Activated CD8-positive, alpha-beta memory T cell treated with anti-CD3 and anti-CD28 coated beads, Interleukin-2, amount 10 ng/mL, durations not matched to agents 7 days and 5 days (primary cell): ENCODE results near the gene VPS13D. TPM values are rescaled to one million over a fixed set of nuclear protein-coding genes. Genes with fewer than 3 reads are reported as not detected.
"Not testable (repeated sequence)": the region's sequence is repeated elsewhere in the genome, so short reads cannot be mapped to it uniquely, and the experiment has no call there.

Source experiments
- ATAC-seq: fragments of 150-1000 bp; cut with Tn5 transposase; one replicate; pipeline ENCODE4 v1.10.0; 2021; ENCODE audit warnings: moderate library complexity
- CTCF ChIA-PET: fragments of 350-600 bp; sonication (Branson Sonifier 250); formaldehyde crosslinking; loops from one replicate; lab custom pipeline; 2021; ENCODE audit warnings: antibody characterized with exemption; lab: Charles Lee
- DNase-seq: peaks from one replicate; pipeline ENCODE4 v3.0.0-alpha.2; 2020
- H3K27ac Mint-ChIP-seq: one replicate; pipeline ENCODE4 v1.8.0; 2021; ENCODE audit warnings: mild to moderate bottlenecking, mixed read lengths
- H3K27me3 Mint-ChIP-seq: one replicate; pipeline ENCODE4 v1.8.0; 2021; ENCODE audit warnings: mixed read lengths
- H3K36me3 Mint-ChIP-seq: one replicate; pipeline ENCODE4 v1.8.0; 2021; ENCODE audit warnings: mild to moderate bottlenecking, mixed read lengths
- H3K4me1 Mint-ChIP-seq: one replicate; pipeline ENCODE4 v1.8.0; 2021; ENCODE audit warnings: mixed read lengths
- H3K4me3 Mint-ChIP-seq: one replicate; pipeline ENCODE4 v1.8.0; 2021; ENCODE audit warnings: mild to moderate bottlenecking, moderate library complexity, mixed read lengths
- H3K9me3 Mint-ChIP-seq: one replicate; pipeline ENCODE4 v1.8.0; 2022; ENCODE audit warnings: low read depth, mixed read lengths
- total RNA-seq, 2 experiments: library from RNA; stranded (reverse); gene quantifications; one replicate each; pipeline ENCODE4 v1.2.3, GENCODE V29; 2021

The VPS13D gene
- total RNA-seq, 2 experiments from 2014 or later = 34.6 to 38.3 TPM

DNA sequence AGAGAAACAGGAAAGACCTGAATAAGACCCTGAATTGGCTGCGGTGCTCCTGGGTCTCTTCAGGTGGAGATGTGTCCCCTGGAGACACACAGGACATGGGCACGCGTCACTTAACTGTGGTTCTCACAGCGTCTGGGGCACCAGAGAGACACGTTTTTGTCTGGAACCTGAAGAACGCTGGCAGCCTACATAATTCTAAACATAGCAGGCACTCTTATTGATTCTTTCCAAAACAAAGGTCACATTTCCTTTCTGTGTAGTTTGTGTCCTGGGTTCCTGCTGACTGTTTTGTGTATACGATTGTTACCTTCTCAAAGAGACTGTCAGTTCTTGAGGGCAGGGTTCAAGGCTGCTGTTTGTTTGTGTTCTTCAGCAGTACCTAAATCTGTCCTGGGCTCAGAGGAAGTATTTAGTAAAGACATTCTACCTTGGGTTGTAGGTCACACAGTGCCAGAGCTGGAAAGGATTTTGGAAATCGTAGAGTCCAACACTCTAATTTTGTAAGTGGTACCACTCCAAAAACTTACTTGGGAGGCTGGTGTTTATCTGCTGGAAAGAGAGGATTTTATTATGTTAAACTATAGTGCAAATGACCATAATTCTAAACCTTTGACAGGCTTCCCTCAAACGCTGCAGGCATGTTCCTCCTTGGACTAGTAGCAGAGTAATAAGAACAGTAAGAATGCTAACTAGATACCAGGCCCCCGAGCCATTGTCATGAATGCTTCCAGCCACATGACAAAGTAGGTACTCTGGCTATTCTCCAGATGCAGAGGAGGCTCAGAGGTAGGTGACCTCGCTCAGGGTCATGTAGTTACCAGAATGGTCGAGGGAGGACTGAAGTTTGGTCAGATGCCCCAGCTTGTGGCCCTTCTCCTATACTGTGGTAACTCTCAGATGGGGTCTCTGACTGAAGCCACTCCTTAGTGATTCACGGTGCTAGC is 223.8 kb downstream of the VPS13D start:
- CTCF ChIA-PET = interaction anchor here (1.0 to 1.4 kb wide), 6 partner anchors 17 to 181 kb away, joined by 3 to 4 read pairs (median 3); no protein-coding TSS in a partner anchor
- no peak overlapping the region for H3K4me3 Mint-ChIP-seq
- H3K27ac Mint-ChIP-seq = peak overlapping the region; percentile 24
- H3K36me3 Mint-ChIP-seq = peaks cover 42% of the 10 kb centered on the region
- no peaks in the 10 kb centered on the region for H3K9me3 Mint-ChIP-seq
- peaks cover 16% of the 10 kb centered on the region for H3K27me3 Mint-ChIP-seq
- ATAC-seq = no peak
- peaks cover 53% of the 10 kb centered on the region for H3K4me1 Mint-ChIP-seq
- DNase-seq = no peak

DNA sequence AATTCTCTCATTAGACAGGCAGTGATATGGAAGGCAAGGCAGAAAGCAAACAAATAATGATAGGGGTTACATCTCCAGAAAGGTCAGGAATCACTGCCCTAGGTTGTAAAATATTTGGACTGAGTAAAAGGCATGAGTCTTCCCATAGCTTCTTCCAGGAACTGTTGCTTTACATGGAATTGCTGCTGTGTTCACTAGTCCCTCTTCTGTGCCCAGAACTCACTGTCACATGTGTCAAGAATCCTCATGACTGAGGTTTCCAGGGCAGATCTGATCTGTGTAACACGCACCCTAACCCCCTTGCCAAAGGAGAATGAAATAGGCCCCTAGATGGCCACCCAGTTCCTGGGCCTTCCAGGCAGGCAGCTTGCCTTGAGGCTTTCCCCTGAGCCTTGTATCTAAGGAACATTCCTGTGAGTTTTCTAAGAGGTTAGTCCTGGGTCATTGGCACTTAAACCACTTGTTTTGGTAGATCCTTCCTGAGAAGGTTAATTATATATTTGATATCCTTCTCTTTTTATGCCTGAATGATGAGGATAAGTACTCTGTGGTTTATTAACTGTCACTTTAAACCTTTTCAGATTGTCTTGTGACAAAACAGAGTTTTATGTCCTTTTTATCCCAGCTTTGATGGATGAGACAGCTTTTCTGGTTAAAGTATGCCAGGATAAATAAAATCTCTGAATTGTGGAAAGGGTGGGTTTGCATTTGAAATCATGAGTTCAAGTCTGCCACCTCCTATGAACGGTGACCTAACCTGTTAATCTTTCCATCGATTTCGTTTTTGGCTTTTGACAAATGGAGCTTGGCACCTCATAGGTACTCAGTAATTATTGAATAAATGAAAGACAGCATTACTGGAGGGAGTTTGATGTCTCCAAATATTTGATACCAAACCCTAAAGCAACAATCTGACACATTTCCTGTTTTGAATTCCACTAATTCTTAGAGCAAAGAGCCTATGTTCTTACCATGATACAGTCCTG is 224.9 kb downstream of the VPS13D start:
- Mint-ChIP-seq H3K4me1 (peaks cover 43% of the 10 kb centered on the region), H3K27me3 (peaks cover 16% of the 10 kb centered on the region), H3K4me3 (no peak overlapping the region), H3K36me3 (peaks cover 46% of the 10 kb centered on the region), H3K9me3 (no peaks in the 10 kb centered on the region), H3K27ac (no peak overlapping the region)
- ATAC-seq (no peak), DNase-seq (no peak)
- CTCF ChIA-PET = interaction anchor here (1.0 to 1.3 kb wide), 4 partner anchors 11 to 182 kb away, joined by 3 read pairs; no protein-coding TSS in a partner anchor

DNA sequence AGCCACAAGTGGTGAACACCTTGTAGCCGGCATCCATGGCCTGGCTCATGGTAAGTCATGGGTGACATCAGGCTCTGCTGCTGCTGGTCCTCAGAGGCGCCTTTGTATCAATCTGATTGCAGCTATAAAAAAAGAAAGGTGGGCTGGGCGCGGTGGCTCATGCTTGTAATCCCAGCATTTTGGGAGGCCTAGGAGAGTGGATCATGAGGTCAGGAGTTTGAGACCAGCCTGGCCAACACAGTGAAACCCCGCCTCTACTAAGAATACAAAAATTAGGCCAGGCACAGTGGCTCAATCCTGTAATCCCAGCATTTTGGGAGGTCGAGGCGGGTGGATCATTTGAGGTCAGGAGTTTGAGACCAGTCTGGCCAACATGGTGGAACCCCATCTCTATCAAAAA is 226.3 kb downstream of the VPS13D start:
- not testable (repeated sequence) for DNase-seq, H3K9me3 Mint-ChIP-seq, ATAC-seq, H3K4me3 Mint-ChIP-seq, H3K27me3 Mint-ChIP-seq, H3K27ac Mint-ChIP-seq
- H3K4me1 Mint-ChIP-seq = peaks cover 30% of the 10 kb centered on the region
- CTCF ChIA-PET = interaction anchor here (1.1 kb wide), 1 partner anchor 10 kb away, joined by 3 read pairs; no protein-coding TSS in a partner anchor
- peaks cover 41% of the 10 kb centered on the region for H3K36me3 Mint-ChIP-seq

DNA sequence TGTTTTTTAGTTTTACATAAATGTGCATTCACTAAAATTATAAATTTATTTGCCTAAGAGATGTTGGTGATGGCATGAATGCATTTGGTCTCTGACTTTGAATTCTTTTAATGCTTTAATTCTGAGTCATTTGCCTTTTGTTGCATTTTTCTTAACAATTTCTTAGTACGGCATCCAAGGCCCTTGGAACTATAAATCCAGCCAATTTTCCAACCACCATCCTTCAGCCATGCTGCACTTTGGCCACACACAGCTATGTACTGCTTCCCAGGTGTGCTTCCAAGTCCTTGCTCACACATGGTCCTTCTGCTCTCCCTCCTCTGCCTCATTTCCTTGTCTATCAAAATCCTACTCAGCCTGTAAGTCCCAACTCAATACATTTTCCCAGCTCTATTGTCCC is 227.1 kb downstream of the VPS13D start:
- Mint-ChIP-seq H3K27ac (no peak overlapping the region), H3K27me3 (peaks cover 3% of the 10 kb centered on the region), H3K4me3 (no peak overlapping the region), H3K9me3 (no peaks in the 10 kb centered on the region), H3K36me3 (peaks cover 33% of the 10 kb centered on the region), H3K4me1 (peaks cover 28% of the 10 kb centered on the region)
- DNase-seq = no peak
- CTCF ChIA-PET = no interaction called here
- no peak for ATAC-seq

DNA sequence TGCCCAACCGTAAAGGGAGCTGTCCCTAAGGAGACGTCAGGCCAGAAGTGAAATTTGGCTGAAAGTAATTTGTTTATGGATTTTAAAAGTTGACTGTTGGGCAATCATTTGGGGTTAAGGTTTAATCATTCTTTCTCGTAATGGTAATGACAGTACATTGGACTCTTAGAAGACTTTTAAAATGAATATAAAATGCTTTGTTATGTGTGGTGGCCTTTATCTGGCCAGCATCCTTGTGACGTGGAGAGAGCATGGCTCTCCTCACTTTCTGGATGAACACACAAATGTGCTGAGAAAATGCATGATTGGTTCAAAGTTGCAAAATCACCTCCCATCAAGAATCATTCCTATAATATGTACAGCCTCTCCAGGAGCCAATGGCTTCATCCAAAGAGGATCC is 227.9 kb downstream of the VPS13D start:
- H3K36me3 Mint-ChIP-seq = peaks cover 33% of the 10 kb centered on the region
- H3K27ac Mint-ChIP-seq = no peak overlapping the region
- CTCF ChIA-PET = interaction anchor here (0.6 kb wide), 1 partner anchor 126 kb away, joined by 4 read pairs; no protein-coding TSS in a partner anchor
- H3K27me3 Mint-ChIP-seq = peaks cover under 1% of the 10 kb centered on the region
- no peaks in the 10 kb centered on the region for H3K9me3 Mint-ChIP-seq
- DNase-seq (no peak), ATAC-seq (no peak)
- peaks cover 25% of the 10 kb centered on the region for H3K4me1 Mint-ChIP-seq
- H3K4me3 Mint-ChIP-seq = no peak overlapping the region

DNA sequence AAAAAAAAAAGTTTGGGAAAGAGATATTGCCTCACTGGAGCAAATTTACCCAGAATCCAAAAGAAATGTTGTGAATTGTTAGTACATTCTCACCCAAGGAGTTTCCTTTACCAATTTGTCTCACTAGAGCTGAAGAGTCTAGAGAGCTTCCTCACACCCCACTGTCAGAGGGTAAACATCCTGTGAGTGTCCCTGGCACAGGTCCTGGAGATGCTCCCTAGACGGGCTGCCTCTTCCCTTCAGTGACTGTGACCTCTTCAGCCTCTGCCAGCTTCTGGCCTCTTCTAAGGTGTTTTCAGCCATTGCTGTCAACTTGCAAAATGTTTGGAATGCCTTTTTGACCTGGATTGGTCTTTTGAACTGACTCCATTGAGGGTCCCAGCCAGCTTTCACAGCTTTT is 228.7 kb downstream of the VPS13D start:
- Mint-ChIP-seq H3K4me1 (peaks cover 17% of the 10 kb centered on the region), H3K27ac (no peak overlapping the region), H3K9me3 (no peaks in the 10 kb centered on the region)

DNA sequence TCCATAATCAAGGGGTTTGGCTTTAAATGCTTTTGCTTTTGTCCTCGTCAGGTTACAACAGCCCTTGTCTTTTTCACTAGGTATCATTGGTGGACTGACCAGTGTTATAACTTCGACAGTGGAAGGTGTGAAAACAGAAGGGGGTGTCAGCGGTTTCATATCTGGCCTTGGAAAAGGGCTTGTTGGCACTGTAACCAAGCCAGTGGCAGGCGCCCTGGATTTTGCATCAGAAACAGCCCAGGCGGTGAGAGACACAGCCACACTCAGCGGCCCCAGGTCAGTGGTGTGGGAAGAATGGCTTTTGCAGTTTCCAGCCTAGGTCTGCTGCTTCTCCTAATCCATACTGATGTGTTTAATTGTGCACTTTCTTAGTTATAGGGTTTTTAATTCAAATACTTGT is 230.3 kb downstream of the VPS13D start:
- Mint-ChIP-seq H3K36me3 (peaks cover 35% of the 10 kb centered on the region), H3K27ac (no peak overlapping the region), H3K4me1 (peaks cover 4% of the 10 kb centered on the region), H3K27me3 (no peaks in the 10 kb centered on the region), H3K9me3 (no peaks in the 10 kb centered on the region), H3K4me3 (no peak overlapping the region)
- CTCF ChIA-PET = no interaction called here
- no peak for DNase-seq
- ATAC-seq = no peak

More for the DNA sequence above, 228.7 kb downstream of the VPS13D start:
- H3K27me3 Mint-ChIP-seq = no peaks in the 10 kb centered on the region
- H3K4me3 Mint-ChIP-seq = no peak overlapping the region
- ATAC-seq = no peak
- DNase-seq = no peak
- H3K36me3 Mint-ChIP-seq = peaks cover 36% of the 10 kb centered on the region
- CTCF ChIA-PET = interaction anchor here (0.6 kb wide), 1 partner anchor 127 kb away, joined by 4 read pairs; no protein-coding TSS in a partner anchor

DNA sequence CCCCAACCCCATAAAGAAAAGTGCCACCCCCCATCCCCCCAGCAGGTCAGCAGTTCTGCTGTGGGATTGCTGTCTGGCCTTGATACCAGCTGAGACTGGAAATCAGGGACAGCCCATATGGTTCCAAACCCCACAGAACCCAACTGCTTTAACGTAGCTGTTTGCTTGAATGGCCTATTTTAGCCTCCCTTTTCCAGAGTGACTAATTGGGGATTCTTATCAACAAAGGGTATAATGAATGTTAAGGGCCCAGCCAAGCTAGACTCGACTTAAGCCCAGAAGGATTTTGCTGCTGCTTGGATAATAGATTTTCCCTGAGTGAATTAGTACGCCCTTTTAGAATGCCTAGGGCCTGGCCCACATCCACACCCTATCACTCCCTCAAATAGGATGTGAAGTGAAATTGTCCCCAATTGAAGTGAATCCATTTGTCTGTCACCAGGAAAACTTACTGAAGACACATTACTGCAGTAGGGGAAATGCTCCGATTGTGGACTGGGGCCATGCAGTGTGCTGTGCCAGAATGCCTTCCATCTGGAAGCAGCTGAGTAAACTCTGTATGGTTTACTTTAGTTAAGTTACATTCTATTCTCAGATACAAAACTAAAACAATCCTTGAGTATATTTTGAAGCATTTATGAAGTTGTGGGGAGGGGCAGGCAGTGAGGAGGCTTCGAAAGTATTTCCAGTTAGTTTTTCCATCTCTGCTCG is 231.2 kb downstream of the VPS13D start:
- peaks cover 2% of the 10 kb centered on the region for H3K4me1 Mint-ChIP-seq
- peaks cover 36% of the 10 kb centered on the region for H3K36me3 Mint-ChIP-seq
- DNase-seq = no peak
- no peak for ATAC-seq
- CTCF ChIA-PET = no interaction called here
- H3K27ac Mint-ChIP-seq = no peak overlapping the region
- H3K9me3 Mint-ChIP-seq = no peaks in the 10 kb centered on the region
- H3K4me3 Mint-ChIP-seq = no peak overlapping the region
- no peaks in the 10 kb centered on the region for H3K27me3 Mint-ChIP-seq

DNA sequence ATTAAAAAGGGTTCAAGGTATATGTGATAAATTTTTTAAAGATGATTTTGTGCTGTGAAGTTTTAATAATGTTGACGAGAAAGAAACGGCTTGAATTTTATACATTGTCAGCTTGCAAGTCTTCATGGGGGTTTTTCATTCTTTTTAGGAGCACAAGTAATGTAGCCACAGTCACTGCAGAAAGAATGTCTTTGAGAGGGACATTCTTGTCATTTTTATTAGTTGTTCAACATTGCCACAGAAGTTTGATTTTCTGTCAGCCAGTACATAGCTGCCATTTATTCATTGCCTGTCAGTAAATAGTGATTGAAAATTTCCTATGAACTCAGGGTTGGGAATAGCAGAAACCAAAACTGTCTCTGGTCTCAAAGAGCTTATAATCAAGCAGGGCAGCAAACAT is 231.9 kb downstream of the VPS13D start:
- H3K4me3 Mint-ChIP-seq = no peak overlapping the region
- no peak for DNase-seq
- CTCF ChIA-PET = interaction anchor here (1.0 kb wide), 1 partner anchor 186 kb away, joined by 3 read pairs; no protein-coding TSS in a partner anchor
- no peaks in the 10 kb centered on the region for H3K27me3 Mint-ChIP-seq
- H3K9me3 Mint-ChIP-seq = no peaks in the 10 kb centered on the region
- ATAC-seq = no peak
- no peak overlapping the region for H3K27ac Mint-ChIP-seq
- H3K36me3 Mint-ChIP-seq = peaks cover 34% of the 10 kb centered on the region
- no peaks in the 10 kb centered on the region for H3K4me1 Mint-ChIP-seq

DNA sequence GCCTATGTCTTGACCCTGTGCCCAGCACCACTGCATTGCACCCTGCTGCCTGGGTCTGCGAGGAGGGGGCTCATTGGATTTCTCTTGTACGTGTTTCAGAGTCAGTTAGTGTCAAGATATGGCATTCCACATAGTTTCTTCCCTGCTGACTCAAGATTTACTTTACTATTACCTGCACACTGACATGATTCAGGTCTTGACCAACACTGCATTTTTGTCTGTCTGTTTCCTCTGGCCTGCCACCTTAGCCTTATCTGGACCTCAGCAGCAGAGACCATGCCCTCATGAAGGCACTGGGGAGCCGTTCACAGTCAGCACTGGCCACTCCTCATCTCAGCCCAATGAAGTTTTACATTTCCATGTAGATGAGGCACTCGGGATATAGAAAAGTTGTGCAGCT is 232.8 kb downstream of the VPS13D start:
- DNase-seq (peak; percentile 29), ATAC-seq (no peak)
- H3K27me3 Mint-ChIP-seq = no peaks in the 10 kb centered on the region
- no peak overlapping the region for H3K4me3 Mint-ChIP-seq
- peaks cover 34% of the 10 kb centered on the region for H3K36me3 Mint-ChIP-seq
- no peak overlapping the region for H3K27ac Mint-ChIP-seq
- H3K4me1 Mint-ChIP-seq = peaks cover 6% of the 10 kb centered on the region
- H3K9me3 Mint-ChIP-seq = no peaks in the 10 kb centered on the region
- CTCF ChIA-PET = interaction anchor here (0.6 to 1.0 kb wide), 3 partner anchors 22 to 1113 kb away, joined by 3 read pairs; no protein-coding TSS in a partner anchor

DNA sequence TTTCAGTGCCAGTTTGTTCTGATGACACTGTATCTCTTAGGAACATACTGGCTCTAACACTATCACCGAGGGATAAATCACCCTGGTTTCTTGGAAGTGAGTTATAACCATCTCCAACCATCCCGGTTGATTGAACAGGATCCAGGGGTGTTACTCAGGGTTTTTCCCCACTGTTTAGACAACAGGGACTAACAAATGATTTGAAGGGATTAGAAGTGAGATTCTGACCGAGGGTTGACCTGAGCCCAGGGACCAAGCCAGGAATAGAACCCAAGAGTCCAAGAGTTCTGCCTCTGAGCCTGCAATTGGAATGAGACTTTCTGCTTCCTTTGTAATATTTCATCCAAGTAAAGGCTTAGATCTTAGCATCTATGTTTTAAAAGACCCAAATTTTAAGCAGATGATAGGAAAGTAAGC is 234.2 kb downstream of the VPS13D start:
- Mint-ChIP-seq H3K36me3 (peaks cover 36% of the 10 kb centered on the region), H3K27me3 (no peaks in the 10 kb centered on the region), H3K4me3 (no peak overlapping the region), H3K27ac (no peak overlapping the region), H3K9me3 (no peaks in the 10 kb centered on the region), H3K4me1 (peaks cover 16% of the 10 kb centered on the region)
- DNase-seq = no peak
- no peak for ATAC-seq
- CTCF ChIA-PET = no interaction called here

DNA sequence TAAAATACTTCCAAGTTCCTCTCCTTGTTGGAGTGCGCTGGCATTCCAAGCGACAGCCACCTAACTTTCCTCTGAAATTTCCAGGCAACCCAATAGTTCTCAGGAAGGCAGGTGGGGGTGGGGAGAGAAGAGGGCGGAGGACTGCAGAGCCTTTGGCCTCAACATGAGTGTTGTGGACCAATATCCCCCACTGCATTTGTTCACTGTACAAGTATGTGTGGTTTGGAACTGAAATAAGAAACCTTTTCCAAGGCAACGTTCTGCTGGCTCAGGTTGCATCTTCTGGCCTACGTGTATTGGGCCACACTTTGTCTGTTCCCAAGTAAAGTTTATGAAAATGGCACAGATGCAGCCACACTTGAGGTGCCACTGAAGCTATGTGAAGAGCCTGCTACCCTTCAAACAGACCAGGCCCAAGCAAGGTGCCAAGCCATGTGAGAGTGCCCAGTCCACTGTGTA is 234.8 kb downstream of the VPS13D start:
- no peak for ATAC-seq
- H3K4me1 Mint-ChIP-seq = peaks cover 16% of the 10 kb centered on the region
- no peaks in the 10 kb centered on the region for H3K9me3 Mint-ChIP-seq
- no peak for DNase-seq
- H3K27me3 Mint-ChIP-seq = no peaks in the 10 kb centered on the region
- H3K27ac Mint-ChIP-seq = no peak overlapping the region
- H3K36me3 Mint-ChIP-seq = peaks cover 36% of the 10 kb centered on the region
- H3K4me3 Mint-ChIP-seq = no peak overlapping the region
- CTCF ChIA-PET = interaction anchor here (0.6 kb wide), 1 partner anchor 52 kb away, joined by 3 read pairs; no protein-coding TSS in a partner anchor
